GM12801 (cell line): ENCODE results near the gene DTD2.

ENCODE experiments used
- TF ChIP-seq, protein P1 (sequence below): IDR thresholded peaks from one replicate; pipeline ENCODE4 v1.5.1; 2011; ENCODE audit warnings: control low read depth; ENCODE audit not compliant: insufficient read length; ENCODE audit errors: extremely low read depth

The DTD2 gene

DNA sequence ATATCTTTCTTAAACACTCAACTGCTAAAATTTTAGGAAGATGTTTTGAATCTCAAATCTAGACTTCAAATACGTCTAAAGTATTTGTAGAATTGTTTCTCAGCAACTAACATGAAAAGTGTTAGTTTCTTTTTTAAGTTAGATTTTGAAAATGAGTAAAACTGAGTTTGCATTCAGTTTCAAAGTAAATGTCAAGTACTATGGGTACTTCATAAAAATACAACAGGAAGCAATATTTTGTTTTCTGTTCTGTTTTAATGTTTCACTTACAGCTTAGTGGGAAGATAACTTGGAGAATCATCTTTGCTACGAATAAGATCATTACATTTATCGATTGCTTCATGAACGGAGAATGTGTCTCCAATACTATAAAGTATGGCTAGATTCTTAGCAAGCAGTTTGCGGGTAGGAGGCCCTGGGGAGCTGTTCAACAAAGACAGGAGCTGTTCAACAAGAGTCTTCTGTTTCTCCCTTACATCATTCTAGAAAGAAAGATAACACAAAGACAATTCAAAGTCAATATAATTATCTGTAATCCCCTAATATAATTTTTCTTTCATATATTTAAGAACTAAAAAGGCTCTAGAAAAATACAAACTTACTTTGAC lies 57.2 kb downstream of the DTD2 start:
- TF ChIP-seq, protein P1, sequence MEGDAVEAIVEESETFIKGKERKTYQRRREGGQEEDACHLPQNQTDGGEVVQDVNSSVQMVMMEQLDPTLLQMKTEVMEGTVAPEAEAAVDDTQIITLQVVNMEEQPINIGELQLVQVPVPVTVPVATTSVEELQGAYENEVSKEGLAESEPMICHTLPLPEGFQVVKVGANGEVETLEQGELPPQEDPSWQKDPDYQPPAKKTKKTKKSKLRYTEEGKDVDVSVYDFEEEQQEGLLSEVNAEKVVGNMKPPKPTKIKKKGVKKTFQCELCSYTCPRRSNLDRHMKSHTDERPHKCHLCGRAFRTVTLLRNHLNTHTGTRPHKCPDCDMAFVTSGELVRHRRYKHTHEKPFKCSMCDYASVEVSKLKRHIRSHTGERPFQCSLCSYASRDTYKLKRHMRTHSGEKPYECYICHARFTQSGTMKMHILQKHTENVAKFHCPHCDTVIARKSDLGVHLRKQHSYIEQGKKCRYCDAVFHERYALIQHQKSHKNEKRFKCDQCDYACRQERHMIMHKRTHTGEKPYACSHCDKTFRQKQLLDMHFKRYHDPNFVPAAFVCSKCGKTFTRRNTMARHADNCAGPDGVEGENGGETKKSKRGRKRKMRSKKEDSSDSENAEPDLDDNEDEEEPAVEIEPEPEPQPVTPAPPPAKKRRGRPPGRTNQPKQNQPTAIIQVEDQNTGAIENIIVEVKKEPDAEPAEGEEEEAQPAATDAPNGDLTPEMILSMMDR, result no peak
